Memory B cell (primary cell): ENCODE measurements around the gene PCSK6.
"Not testable (repeated sequence)": the region's sequence is repeated elsewhere in the genome, so short reads cannot be mapped to it uniquely, and the experiment has no call there.

Source experiments
- ATAC-seq: fragments of 150-1000 bp; cut with Tn5 transposase; 2 replicates; pipeline ENCODE4 v1.10.0; 2021; ENCODE audit warnings: low read depth, mild to moderate bottlenecking, moderate library complexity
- DNase-seq, 2 donors: peaks; one replicate each; pipeline ENCODE4 v3.0.0; 2022; ENCODE audit warnings: low spot score in 2 of 2
- H3K27ac Mint-ChIP-seq: one replicate; pipeline ENCODE4 v1.8.0; 2022; ENCODE audit warnings: mild to moderate bottlenecking, moderate library complexity, mixed read lengths
- H3K27me3 Mint-ChIP-seq: one replicate; pipeline ENCODE4 v1.8.0; 2022; ENCODE audit warnings: mixed read lengths
- H3K36me3 Mint-ChIP-seq: one replicate; pipeline ENCODE4 v1.8.0; 2022; ENCODE audit warnings: mild to moderate bottlenecking, mixed read lengths
- H3K4me1 Mint-ChIP-seq: one replicate; pipeline ENCODE4 v1.8.0; 2022; ENCODE audit warnings: mixed read lengths
- H3K4me3 Mint-ChIP-seq: one replicate; pipeline ENCODE4 v1.8.0; 2022; ENCODE audit warnings: mild to moderate bottlenecking, moderate library complexity, mixed read lengths
- H3K9me3 Mint-ChIP-seq: one replicate; pipeline ENCODE4 v1.8.0; 2022; ENCODE audit warnings: mixed read lengths

Gene PCSK6

GRCh38 chr15:101476756-101477155 is 12.8 kb downstream of the PCSK6 start:
- H3K9me3 Mint-ChIP-seq, result no peaks in the 10 kb centered on the region
- no peak for DNase-seq
- ATAC-seq, result no peak
- no peak overlapping the region for H3K27ac Mint-ChIP-seq
- H3K4me3 Mint-ChIP-seq, result no peak overlapping the region
- peaks cover 13% of the 10 kb centered on the region for H3K27me3 Mint-ChIP-seq
- no peaks in the 10 kb centered on the region for H3K4me1 Mint-ChIP-seq
- H3K36me3 Mint-ChIP-seq, result no peaks in the 10 kb centered on the region

- ATAC-seq, result no peak
- H3K36me3 Mint-ChIP-seq, result no peaks in the 10 kb centered on the region
- DNase-seq, result no peak
- H3K4me1 Mint-ChIP-seq, result no peaks in the 10 kb centered on the region
- H3K27ac Mint-ChIP-seq, result no peak overlapping the region
- no peak overlapping the region for H3K4me3 Mint-ChIP-seq
- peaks cover 15% of the 10 kb centered on the region for H3K27me3 Mint-ChIP-seq
- no peaks in the 10 kb centered on the region for H3K9me3 Mint-ChIP-seq
Observed at GRCh38 chr15:101474983-101475382, 14.5 kb downstream of the PCSK6 start.

DNA sequence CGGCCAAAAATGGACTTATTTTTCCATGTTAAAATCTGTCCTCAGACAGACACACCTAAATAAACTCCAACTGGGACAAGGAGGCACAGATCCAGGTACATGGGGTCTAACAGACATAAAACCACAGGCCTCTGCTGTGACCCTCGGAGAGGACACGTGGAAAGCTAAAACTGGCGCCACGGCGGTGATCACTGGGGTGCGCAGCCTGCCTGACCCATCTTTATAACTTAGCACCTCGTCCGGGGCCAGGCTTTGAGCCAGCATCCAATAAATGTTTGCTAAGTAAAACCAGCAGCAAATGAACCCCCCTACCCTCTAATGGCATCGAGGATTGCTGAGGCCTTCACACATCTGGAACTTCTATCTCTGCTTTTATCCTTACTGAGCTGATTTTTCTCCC is 15.3 kb downstream of the PCSK6 start:
- Mint-ChIP-seq H3K4me3 (no peak overlapping the region), H3K9me3 (no peaks in the 10 kb centered on the region), H3K27me3 (peaks cover 13% of the 10 kb centered on the region), H3K4me1 (no peaks in the 10 kb centered on the region), H3K27ac (no peak overlapping the region), H3K36me3 (no peaks in the 10 kb centered on the region)
- ATAC-seq (no peak), DNase-seq (no peak)

DNA sequence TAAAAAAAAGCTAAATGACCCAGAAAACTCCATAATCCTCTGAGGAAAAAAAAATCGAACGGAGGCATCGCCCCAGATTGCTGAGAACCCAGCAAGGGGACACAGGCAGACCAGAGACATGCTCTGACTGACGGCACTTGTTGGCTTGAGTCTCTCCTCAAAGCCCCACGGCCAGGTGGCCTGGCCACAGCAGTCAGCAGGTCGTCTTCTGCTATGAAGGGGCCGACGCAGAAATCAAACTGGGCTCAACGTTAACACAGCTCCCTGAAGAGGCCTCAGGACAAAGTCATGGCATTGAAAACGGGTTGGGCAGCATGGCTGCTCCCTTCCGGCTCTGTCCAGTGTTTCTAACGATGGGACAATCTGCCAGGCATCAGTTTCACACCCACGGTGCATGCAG is 17.5 kb downstream of the PCSK6 start:
- DNase-seq (no peak), ATAC-seq (no peak)
- Mint-ChIP-seq H3K4me1 (no peaks in the 10 kb centered on the region), H3K27ac (no peak overlapping the region), H3K9me3 (no peaks in the 10 kb centered on the region), H3K4me3 (no peak overlapping the region), H3K36me3 (no peaks in the 10 kb centered on the region), H3K27me3 (peaks cover 8% of the 10 kb centered on the region)

GRCh38 chr15:101470548-101471239 is 18.8 kb downstream of the PCSK6 start:
- DNase-seq, result no peak
- Mint-ChIP-seq H3K27ac (no peak overlapping the region), H3K36me3 (no peaks in the 10 kb centered on the region), H3K27me3 (peaks cover 5% of the 10 kb centered on the region), H3K9me3 (peaks cover 2% of the 10 kb centered on the region), H3K4me3 (no peak overlapping the region), H3K4me1 (no peaks in the 10 kb centered on the region)
- ATAC-seq, result no peak

DNA sequence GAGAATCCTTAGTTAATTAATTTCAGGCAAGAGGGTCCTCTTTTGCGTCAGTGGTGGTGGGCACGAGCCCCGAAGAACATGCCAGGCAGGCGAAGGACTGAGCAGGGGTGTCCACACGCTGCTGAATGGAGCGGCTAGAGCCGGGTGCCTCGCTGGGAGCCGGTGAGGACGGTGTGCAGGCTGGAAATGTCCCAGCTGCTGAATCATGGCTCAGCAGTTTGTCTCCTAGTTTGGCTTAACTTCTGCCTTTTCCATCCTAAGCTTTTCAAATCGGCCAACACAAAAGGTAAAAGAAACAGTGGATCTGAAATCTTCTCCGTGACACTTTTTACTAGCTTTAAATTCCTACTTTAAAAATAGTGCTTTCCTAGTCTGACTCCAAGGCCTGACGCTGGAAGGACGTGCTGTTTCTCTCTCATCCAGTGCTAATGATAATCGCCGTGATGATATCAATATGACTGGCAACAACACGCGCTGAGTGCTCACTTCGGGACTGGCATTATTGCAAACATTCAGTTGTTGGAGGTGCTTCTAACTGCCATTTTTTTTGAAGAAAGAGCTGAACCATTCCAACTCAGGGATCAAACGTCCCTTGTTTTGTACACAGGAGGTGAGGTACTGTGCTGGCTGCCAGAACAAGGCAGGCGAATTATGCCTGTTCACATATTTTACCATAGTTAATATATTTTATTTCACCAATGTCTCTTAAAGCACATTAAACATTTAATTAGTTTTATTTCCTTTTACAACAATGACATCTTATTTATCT is 19.8 kb downstream of the PCSK6 start:
- H3K36me3 Mint-ChIP-seq, result no peaks in the 10 kb centered on the region
- H3K4me3 Mint-ChIP-seq, result no peak overlapping the region
- H3K27ac Mint-ChIP-seq, result no peak overlapping the region

GRCh38 chr15:101466188-101466587 is 23.3 kb downstream of the PCSK6 start:
- no peaks in the 10 kb centered on the region for H3K36me3 Mint-ChIP-seq
- ATAC-seq, result no peak
- H3K27me3 Mint-ChIP-seq, result peaks cover 8% of the 10 kb centered on the region

More for the DNA sequence above, 19.8 kb downstream of the PCSK6 start:
- ATAC-seq (no peak), DNase-seq (no peak)
- Mint-ChIP-seq H3K9me3 (peaks cover 2% of the 10 kb centered on the region), H3K27me3 (peaks cover 5% of the 10 kb centered on the region), H3K4me1 (no peaks in the 10 kb centered on the region)

DNA sequence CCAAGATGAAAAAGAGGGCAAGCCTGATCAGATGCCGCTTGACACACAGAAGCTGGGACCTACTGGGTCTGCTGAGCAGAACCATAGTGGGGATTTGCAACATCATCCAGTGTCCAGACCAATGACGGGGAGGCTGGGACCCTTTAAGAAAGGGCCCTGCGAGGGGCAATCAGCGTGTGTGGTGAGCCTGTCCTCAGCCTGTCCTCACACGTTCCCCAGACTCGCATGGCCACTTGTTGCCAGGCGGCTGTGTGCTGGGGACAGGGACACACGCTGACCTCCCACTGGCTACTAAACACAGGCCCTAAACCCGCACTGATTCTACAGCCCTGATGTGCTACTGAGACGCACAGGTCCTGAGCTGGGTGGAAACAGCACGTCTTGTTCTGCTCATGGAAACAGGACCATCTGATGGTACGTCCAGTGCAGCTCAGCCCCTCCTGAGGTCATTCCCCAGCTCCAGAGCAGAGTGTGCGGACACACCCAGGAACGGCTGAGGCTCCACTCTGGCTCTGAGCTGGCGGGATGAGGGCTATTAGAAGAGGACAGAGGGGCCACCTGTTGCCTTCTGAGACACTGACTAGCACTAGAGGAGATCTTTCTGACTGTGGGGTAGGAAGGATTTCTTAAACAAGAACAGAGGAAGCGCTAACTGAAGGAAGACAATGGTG is 24.4 kb downstream of the PCSK6 start:
- ATAC-seq (no peak), DNase-seq (no peak)
- H3K36me3 Mint-ChIP-seq, result no peaks in the 10 kb centered on the region
- peaks cover 2% of the 10 kb centered on the region for H3K9me3 Mint-ChIP-seq
- no peak overlapping the region for H3K27ac Mint-ChIP-seq
- H3K4me1 Mint-ChIP-seq, result no peaks in the 10 kb centered on the region
- H3K4me3 Mint-ChIP-seq, result no peak overlapping the region
- peaks cover 13% of the 10 kb centered on the region for H3K27me3 Mint-ChIP-seq

More at GRCh38 chr15:101466188-101466587, 23.3 kb downstream of the PCSK6 start:
- DNase-seq, result no peak
- Mint-ChIP-seq H3K9me3 (peaks cover 2% of the 10 kb centered on the region), H3K4me1 (no peaks in the 10 kb centered on the region), H3K4me3 (no peak overlapping the region), H3K27ac (no peak overlapping the region)

DNA sequence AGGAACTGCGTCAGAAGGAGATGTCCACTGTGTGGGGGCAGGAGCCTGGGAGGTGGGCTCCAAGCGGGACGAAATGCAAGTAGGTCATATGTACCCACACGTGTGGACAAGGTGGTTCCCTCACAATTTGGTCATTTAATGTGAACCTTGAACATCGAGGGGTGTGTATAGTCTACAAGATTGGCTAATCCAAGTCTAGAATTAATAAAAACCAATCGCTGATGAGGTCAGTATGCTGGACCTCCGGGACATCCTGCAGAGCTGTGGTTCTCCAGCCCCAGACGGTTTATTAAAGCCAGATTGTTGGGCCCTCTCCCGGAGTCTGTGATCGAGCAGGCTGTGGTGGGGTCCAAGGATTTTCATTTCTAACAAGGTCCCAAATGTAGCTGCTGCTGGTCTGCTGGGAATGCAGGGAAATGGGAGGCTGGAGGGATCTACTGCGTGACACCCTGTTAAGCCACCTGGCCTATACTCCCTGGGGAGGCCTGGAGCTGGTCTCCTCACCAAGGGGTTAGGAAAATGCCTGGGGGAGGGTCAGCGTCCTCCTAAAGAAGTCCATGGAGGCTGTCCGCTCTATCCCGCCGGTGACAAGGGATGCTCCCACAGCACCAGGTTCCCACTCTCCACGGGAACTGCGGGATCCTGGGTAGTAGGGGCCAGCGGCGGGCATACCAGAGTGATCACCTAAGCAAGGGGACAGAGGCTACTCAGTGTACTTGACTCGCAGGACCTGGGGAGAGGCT is 25.1 kb downstream of the PCSK6 start:
- no peaks in the 10 kb centered on the region for H3K4me1 Mint-ChIP-seq
- no peak for ATAC-seq
- no peaks in the 10 kb centered on the region for H3K36me3 Mint-ChIP-seq
- H3K27ac Mint-ChIP-seq, result no peak overlapping the region
- no peak for DNase-seq
- H3K27me3 Mint-ChIP-seq, result peaks cover 16% of the 10 kb centered on the region
- peaks cover 2% of the 10 kb centered on the region for H3K9me3 Mint-ChIP-seq
- H3K4me3 Mint-ChIP-seq, result no peak overlapping the region

DNA sequence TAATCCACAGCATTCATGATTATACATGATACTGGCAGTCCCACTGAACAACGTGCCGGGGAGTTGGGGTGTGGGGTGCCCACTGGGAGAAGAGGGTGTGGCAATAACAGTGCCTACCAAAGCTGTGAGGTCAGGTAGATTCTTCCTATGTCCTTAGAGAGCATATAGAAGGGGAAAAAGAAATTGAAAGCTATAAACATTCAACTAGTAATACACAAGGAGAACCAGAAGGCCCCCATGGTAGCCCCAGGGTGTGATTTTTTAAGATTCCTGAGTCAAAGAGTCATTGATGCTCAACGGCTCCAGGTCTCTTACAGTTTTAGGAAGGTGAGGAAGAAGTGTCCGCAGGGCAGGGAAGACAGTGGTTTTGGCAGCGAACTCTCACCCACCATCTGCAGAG is 25.8 kb downstream of the PCSK6 start:
- H3K27ac Mint-ChIP-seq, ATAC-seq, H3K4me1 Mint-ChIP-seq, DNase-seq, H3K4me3 Mint-ChIP-seq, H3K36me3 Mint-ChIP-seq, H3K9me3 Mint-ChIP-seq: not testable (repeated sequence)
- H3K27me3 Mint-ChIP-seq, result peaks cover 19% of the 10 kb centered on the region

- no peak for DNase-seq
- Mint-ChIP-seq H3K4me3 (no peak overlapping the region), H3K27me3 (peaks cover 19% of the 10 kb centered on the region), H3K4me1 (no peaks in the 10 kb centered on the region), H3K27ac (no peak overlapping the region), H3K36me3 (no peaks in the 10 kb centered on the region), H3K9me3 (peaks cover 2% of the 10 kb centered on the region)
- ATAC-seq, result no peak
Observed at GRCh38 chr15:101463270-101463669, 26.2 kb downstream of the PCSK6 start.

DNA sequence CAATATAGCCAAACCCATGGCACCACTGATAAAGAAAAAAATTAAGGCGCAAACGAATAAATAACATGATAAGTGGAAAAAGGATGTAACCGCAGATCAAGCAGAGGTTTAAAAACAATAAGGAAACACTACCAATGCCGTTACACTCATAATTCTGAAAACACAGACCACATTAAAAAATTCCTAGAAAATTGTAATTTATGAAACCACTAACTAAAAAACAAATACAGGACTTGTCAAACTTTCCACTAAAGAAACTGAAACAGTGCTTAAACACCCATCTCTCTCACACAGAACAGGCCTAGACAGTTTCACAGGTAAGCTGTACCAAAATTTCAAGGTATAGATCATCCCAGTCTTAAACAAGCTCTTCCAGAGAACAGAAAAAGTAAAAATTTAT is 28.4 kb downstream of the PCSK6 start:
- Mint-ChIP-seq H3K27ac (no peak overlapping the region), H3K9me3 (peaks cover 2% of the 10 kb centered on the region), H3K27me3 (peaks cover 19% of the 10 kb centered on the region), H3K4me1 (no peaks in the 10 kb centered on the region), H3K4me3 (no peak overlapping the region), H3K36me3 (no peaks in the 10 kb centered on the region)
- ATAC-seq (no peak), DNase-seq (no peak)

DNA sequence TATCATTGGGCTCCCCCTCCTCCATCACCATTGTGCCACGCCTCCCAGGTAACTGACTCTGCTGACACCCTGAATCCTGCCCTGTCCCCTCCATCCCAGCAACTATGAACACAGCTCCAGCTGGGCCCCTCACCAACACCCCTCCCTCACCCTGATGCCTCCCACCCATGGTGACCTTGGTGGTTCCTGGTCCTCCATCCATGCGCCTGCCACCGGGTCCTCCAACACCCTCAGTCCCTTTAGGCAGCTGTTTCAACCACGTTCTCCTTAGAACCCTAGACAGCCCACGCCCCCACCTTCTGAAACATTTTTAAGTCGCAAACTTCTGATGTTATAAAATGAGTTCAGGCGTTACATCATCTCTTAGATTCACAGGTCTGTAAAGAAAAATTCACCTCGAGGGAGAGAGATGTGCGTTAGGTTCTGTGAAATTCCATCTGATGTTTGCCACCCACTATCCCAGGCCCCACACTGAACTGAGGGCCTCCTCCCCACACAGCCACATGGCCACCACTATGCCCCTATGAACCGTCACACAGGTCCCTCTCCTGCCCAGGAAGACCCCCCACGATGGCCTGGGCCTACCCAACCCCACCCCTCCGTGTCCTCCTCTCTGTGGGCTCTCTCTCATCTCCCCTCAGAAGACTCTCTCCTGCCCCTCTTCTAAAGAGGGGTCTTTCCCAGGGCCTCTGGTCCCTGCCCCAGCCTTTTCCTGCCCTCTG is 29.8 kb downstream of the PCSK6 start:
- Mint-ChIP-seq H3K27me3 (peaks cover 19% of the 10 kb centered on the region), H3K4me3 (no peak overlapping the region), H3K27ac (no peak overlapping the region), H3K4me1 (no peaks in the 10 kb centered on the region), H3K9me3 (no peaks in the 10 kb centered on the region), H3K36me3 (no peaks in the 10 kb centered on the region)
- DNase-seq (no peak), ATAC-seq (no peak)
